IMR-90 (cell line): ENCODE data around the gene STRIP1.

Experiments used
- BHLHE40 ChIP-seq: fragments of 150-350 bp; IDR thresholded peaks from 2 replicates; pipeline ENCODE4 v1.6.1; 2016; ENCODE audit warnings: mild to moderate bottlenecking, low read depth, low read length
- CEBPB ChIP-seq: IDR thresholded peaks from 2 replicates; pipeline ENCODE4 v1.6.1; 2012; ENCODE audit warnings: low read depth, low read length, improper control_type of control experiment
- CTCF ChIP-seq: conservative IDR thresholded peaks from 2 replicates; pipeline ENCODE4 v1.5.1; 2012; ENCODE audit warnings: mild to moderate bottlenecking, low read depth, low read length, improper control_type of control experiment
- ELK1 ChIP-seq: fragments of 150-350 bp; IDR thresholded peaks from 2 replicates; pipeline ENCODE4 v1.6.1; 2016; ENCODE audit warnings: low read depth, mild to moderate bottlenecking, low read length, moderate library complexity, borderline replicate concordance
- MAFK ChIP-seq: IDR thresholded peaks from 2 replicates; pipeline ENCODE4 v1.6.1; 2012; ENCODE audit warnings: low read depth, low read length, improper control_type of control experiment
- MXI1 ChIP-seq: IDR thresholded peaks from 2 replicates; pipeline ENCODE4 v1.6.1; 2012; ENCODE audit warnings: low read depth, mild to moderate bottlenecking, low read length, moderate library complexity, borderline replicate concordance
- POLR2A ChIP-seq: IDR thresholded peaks from 2 replicates; pipeline ENCODE4 v1.6.1; 2012; ENCODE audit warnings: mild to moderate bottlenecking, low read depth, low read length
- RAD21 ChIP-seq: IDR thresholded peaks from 2 replicates; pipeline ENCODE4 v1.6.1; 2012; ENCODE audit warnings: low read length, improper control_type of control experiment
- RCOR1 ChIP-seq: IDR thresholded peaks from 2 replicates; pipeline ENCODE4 v1.6.1; 2012; ENCODE audit warnings: mild to moderate bottlenecking, low read length, improper control_type of control experiment; ENCODE audit not compliant: insufficient replicate concordance
- RFX5 ChIP-seq: IDR thresholded peaks from 2 replicates; pipeline ENCODE4 v1.8.0; 2012; ENCODE audit warnings: low read depth, mild to moderate bottlenecking, low read length, moderate library complexity
- USF2 ChIP-seq: fragments of 150-350 bp; IDR thresholded peaks from 2 replicates; pipeline ENCODE4 v1.6.1; 2017; ENCODE audit warnings: mild to moderate bottlenecking, antibody characterized with exemption, low read length, low read depth

- TF ChIP-seq RFX5, result no peak
- no peak for TF ChIP-seq RCOR1
- TF ChIP-seq CTCF, result no peak
- TF ChIP-seq POLR2A, result no peak
- no peak for TF ChIP-seq CEBPB
- no peak for TF ChIP-seq MAFK
- TF ChIP-seq MXI1, result no peak
- no peak for TF ChIP-seq RAD21
- no peak for TF ChIP-seq BHLHE40
- no peak for TF ChIP-seq ELK1
- TF ChIP-seq USF2, result no peak
These were observed 15.6 kb downstream of the STRIP1 start for GRCh38 chr1:110049801-110050601.
